Measurements from ENCODE around the gene IRF2. TPM values are rescaled to one million over a fixed set of nuclear protein-coding genes. Genes with fewer than 3 reads are reported as not detected.
A peak's percentile ranks its signal among the peaks of the same experiment; 100 is the strongest.
"Not testable (repeated sequence)": the region's sequence is repeated elsewhere in the genome, so short reads cannot be mapped to it uniquely, and the experiment has no call there.

The IRF2 gene
- total RNA-seq, 1 donor from 2014 or later = 33.0 TPM

DNA sequence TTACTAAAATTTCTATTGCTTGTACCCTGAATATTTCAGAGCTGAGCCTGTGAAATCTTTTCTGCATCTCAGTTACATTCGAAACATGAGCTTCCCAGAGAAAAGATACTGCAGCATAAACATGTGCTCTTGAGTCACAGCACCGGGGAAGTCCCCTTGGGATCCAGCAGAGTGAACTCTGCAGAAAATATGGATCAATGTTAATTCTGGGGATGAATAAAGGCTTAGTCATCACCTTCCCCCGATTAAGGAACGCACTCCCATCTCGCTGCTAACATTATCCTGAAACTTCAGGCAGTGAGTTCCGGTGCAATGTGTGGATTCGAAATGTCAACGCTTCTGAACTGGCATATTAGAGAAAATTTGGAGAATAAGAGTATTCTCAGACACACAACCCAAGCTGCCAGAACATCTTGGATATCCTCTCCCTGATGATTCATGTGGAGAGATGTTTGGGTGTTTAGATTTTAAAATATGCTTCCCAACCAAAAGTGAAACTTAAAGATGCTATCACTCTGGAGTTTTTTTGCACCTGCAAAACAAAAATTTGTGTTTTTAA, 90.8 kb downstream of the IRF2 start:
- ATAC-seq (peak; percentile 9), DNase-seq (no peak)
- intact Hi-C loops (cut with micrococcal nuclease) = no loop called here

- intact Hi-C loops (cut with micrococcal nuclease) = no loop called here
- ATAC-seq = no peak
- DNase-seq = no peak
These were observed 92.0 kb downstream of the IRF2 start for GRCh38 chr4:184382189-184382846.

GRCh38 chr4:184380707-184381106, 93.6 kb downstream of the IRF2 start:
- ATAC-seq (no peak), DNase-seq (no peak)
- intact Hi-C loops (cut with micrococcal nuclease) = no loop called here

DNA sequence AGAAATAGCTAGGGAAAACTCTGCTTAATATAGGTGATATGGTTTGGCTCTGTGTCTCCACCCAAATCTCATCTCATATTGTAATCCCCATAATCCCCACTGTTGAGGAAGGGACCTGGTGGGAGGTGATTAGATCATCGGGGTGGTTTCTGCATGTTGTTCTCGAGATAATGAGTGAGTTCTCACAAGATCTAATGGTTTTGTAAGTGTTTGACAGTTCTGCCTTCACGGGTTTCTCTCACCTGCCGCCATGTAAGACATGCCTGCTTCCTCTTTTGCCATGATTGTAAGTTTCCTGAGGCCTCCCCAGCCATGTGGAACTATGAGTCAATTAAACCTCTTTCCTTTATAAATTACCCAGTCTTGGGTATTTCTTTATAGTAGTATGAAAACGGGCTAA, 94.1 kb downstream of the IRF2 start:
- intact Hi-C loops (cut with micrococcal nuclease); ATAC-seq; DNase-seq: not testable (repeated sequence)

GRCh38 chr4:184376923-184377322, 97.4 kb downstream of the IRF2 start:
- DNase-seq (no peak), ATAC-seq (no peak)
- intact Hi-C loops (cut with micrococcal nuclease) = no loop called here

DNA sequence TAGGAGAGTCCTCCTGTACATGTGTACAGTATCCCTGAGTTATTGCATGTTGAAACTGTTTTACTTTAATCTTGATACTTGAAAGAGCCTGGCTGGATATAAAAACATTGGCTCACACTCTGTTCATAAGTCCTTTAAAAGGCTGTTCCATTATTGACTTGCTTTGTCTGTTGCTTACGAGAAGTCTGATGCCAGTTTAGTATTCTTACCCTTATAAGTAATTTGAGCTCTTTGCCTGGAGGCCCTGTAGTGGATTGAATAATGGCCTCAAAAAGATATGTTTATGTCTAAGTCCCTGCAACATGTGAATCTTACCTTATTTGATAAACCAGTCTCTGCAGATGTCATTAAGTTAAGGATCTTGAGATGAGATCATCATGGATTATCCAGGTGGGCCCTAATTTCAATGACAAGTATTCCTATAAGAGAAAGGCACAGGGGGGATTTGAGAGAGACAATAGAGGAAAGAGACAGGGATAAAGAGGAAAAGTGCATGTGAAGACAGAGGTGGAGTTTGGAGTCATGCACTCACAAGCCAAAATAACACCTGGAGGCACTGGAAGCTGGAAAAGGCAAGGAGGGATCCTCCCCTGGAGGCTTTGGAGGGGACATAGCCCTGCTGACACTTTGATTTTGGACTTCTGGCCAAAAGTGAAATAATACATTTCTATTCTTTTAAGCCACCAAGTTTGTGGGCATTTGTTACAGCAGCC, 98.1 kb downstream of the IRF2 start:
- no peak for ATAC-seq

DNA sequence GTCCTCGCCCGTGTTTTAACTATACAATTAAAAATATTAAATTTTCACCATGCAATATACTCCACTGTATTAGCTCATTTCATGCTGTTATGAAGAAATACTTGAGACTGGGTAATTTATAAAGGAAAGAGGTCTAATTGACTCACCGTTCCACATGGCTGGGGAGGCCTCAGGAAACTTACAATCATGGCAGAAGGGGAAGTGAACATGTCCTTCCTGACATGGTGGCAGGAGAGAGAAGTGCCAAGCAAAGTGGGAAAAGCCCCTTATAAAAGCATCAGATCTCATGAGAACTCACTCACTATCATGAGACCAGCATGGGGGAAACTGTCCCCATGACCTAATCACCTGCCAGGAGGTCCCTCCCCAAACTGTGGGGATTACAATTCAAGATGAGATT, 98.7 kb downstream of the IRF2 start:
- intact Hi-C loops (cut with micrococcal nuclease); DNase-seq; ATAC-seq: not testable (repeated sequence)

More for the DNA sequence above, 98.1 kb downstream of the IRF2 start:
- intact Hi-C loops (cut with micrococcal nuclease) = no loop called here
- DNase-seq = no peak

- DNase-seq = no peak
- intact Hi-C loops (cut with micrococcal nuclease) = no loop called here
- no peak for ATAC-seq
These were observed 99.3 kb downstream of the IRF2 start for GRCh38 chr4:184375027-184375426.

DNA sequence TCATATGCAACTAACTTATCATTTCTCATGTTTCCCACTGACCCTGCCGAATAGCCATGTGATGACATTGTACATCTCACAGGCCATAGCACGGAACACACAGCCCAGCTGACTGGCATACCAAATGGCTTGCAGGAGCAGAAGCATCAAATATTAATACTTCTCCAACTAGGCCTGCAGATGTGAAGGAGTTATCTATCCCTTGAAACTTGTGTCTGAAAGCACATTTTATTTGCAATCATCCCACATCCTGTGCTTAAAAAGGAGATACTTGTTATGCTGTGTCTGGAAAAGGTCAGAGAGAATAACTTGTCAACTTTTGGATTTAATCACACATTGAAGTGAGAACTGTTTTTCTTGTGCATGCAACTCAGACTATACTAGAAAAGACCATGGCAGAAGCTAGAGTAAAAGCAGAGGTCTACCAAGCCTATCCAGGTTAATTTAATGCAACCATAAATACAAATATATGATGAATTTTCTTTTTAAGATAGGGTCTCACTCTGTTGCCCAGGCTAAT, 100.4 kb downstream of the IRF2 start:
- intact Hi-C loops (cut with micrococcal nuclease) = no loop called here

DNA sequence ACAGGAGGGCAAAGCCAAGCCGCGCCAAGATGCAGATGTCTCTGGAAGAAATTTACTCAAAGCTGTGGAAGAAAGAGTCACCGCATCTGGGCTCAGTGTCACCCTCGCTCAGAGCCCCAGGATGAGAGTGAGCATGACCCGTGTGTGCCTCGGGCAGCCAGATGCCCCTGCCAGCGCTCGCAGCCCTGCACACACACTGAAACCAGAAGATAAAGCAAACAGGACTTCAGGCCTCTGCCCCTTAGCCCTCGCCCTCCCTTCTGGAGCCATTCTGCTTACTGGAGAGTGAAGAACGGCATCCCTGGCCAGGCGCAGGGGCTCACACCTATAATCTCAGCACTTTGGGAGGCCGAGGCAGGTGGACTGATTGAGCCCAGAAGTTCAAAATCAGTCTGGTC, 103.0 kb downstream of the IRF2 start:
- intact Hi-C loops (cut with micrococcal nuclease) = no loop called here
- DNase-seq = no peak
- ATAC-seq = no peak

More for the DNA sequence above, 100.4 kb downstream of the IRF2 start:
- ATAC-seq (no peak), DNase-seq (no peak)

- intact Hi-C loops (cut with micrococcal nuclease) = no loop called here
- ATAC-seq = no peak
These were observed 103.5 kb downstream of the IRF2 start for GRCh38 chr4:184370711-184371389.

DNA sequence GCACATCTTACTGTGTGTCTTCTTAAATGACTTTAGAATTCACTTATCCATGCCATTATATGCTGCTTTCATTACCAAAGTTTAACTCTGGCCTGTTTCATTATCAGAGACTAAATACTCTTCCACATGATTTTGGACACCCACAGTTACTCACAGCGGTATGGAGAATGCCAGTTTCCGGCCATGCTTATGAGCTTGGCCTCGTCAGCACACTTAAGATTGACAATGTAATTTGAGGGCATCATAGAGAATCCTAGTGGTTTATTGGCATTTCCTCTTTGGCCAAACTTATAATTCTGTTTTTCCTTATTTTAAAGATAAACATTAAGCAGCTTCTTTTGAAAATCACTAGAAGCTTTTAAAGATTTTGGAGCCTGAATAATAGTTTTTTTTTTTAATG, 104.5 kb downstream of the IRF2 start:
- intact Hi-C loops (cut with micrococcal nuclease) = no loop called here
- no peak for DNase-seq
- ATAC-seq = no peak

More at GRCh38 chr4:184370711-184371389, 103.5 kb downstream of the IRF2 start:
- no peak for DNase-seq

DNA sequence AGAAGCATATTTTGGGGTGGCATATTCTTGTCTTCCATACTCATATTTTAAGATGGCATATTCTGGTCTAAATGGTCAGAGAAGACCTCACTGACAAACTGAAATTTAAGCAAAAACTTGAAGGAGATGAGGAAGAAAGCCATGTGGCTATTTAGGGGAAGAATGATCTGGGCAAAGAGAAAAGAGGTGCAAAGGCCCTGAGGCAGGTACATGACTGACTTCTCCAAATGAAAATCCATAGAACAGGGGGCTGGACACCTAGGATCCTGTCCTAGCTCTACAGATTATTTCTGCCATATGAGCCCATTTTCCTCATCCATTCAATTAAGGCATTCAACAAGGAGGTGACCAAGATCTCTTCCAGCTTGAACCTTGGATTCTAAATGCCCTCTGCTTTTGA, 105.6 kb downstream of the IRF2 start:
- intact Hi-C loops (cut with micrococcal nuclease) = no loop called here
- ATAC-seq = no peak
- DNase-seq = no peak

- intact Hi-C loops (cut with micrococcal nuclease) = no loop called here
- no peak for ATAC-seq
- DNase-seq = no peak
These were observed 106.1 kb downstream of the IRF2 start for GRCh38 chr4:184368290-184368689.

DNA sequence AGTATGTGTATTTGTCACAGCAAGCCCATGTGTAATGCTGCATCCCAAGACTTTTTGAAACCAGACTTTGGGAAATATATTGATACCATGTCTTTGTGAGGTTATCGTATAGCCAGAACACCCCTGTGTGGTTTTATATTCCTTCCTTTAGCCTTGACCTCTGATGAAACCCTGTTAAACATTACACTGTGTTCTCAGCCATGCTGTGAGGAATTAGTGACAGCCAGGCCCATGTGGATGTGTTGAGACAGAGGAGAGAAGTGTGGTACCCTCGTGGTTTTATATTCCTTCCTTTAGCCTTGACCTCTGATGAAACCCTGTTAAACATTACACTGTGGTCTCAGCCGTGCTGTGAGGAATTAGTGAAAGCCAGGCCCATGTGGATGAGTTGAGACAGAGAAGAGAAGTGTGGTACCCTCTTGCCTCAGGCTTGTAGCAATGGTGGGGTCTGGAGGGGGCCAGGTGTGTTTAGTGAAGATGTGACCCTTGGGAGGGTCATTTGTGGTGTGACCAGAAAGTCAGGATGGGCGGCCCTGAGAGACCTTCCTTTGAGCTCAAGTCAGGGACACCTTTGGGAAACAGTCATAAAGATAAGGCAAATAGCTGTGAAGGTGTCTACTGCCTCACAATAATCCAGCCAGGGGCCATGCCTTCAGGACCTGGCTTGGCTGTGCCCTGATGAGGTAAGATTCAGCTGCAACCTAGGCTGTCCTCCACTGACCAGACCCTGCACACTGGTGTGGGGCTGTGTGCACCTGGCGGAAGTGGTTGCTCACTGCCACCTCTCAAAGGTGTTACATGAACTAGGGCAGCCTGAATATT, 110.0 kb downstream of the IRF2 start:
- no peak for ATAC-seq
- DNase-seq = no peak
- intact Hi-C loops (cut with micrococcal nuclease) = no loop called here

- DNase-seq (no peak), ATAC-seq (no peak)
- intact Hi-C loops (cut with micrococcal nuclease) = no loop called here
These were observed 111.1 kb downstream of the IRF2 start for GRCh38 chr4:184363258-184363657.

- ATAC-seq (no peak), DNase-seq (no peak)
- intact Hi-C loops (cut with micrococcal nuclease) = no loop called here
These were observed 112.0 kb downstream of the IRF2 start for GRCh38 chr4:184362396-184362795.

DNA sequence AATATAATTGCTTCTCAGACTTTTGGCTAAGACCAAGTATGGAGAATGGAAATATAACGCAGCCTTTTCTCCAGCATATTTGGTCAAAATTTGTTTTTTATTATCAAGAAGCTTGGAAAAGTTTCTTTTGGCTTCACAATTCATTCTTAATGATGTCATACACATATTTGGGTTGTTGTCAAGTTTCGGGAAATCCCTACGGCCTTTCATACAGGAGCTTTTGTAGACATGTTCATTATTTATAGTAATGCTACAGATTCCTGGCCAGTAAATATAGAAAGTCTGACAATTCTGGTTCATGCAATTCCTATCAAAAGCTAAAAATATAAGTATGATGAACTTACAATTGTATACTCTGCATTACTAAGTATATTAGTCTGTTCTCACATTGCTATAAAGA, 112.9 kb downstream of the IRF2 start:
- ATAC-seq (peak; percentile 22), DNase-seq (no peak)
- intact Hi-C loops (cut with micrococcal nuclease) = no loop called here

DNA sequence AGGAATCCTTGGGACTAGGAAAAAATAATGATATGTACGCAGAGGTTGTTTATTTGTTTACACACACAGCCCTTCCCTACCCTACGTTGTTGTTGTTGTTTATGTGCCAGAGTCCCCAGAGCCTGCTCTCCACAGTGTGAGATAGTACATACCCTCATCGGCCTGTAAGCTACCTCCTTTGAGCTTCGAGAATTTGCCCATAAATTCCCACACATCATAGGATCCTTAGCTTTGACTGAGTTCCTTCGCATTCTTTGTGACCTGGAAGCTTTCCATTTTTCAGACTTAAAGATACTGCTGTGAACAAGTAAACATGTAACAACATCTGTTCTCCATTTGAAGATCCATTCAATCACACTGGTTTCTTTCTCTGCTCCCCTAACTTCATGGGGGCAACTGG, 114.5 kb downstream of the IRF2 start:
- intact Hi-C loops (cut with micrococcal nuclease) = no loop called here
- ATAC-seq (no peak), DNase-seq (no peak)
